SU-DHL-6 (cell line): Measurements from ENCODE around the gene NEAT1.

Experiments used
- H2AFZ ChIP-seq: fragments of 200-600 bp; sonication (generic); 2 replicates; pipeline ENCODE4 v1.6.1; 2014; ENCODE audit warnings: low read depth, mild to moderate bottlenecking, moderate library complexity, mixed read lengths, antibody characterized with exemption, low read length; ENCODE audit not compliant: severe bottlenecking
- H3F3A ChIP-seq: fragments of 200-600 bp; shearing (Covaris generic); 2 replicates; pipeline ENCODE4 v1.6.0; 2016; ENCODE audit warnings: antibody characterized with exemption, mild to moderate bottlenecking; ENCODE audit not compliant: insufficient read depth
- H3K27ac ChIP-seq: fragments of 200-600 bp; sonication (generic); 2 replicates; pipeline ENCODE4 v1.5.1; 2016; ENCODE audit warnings: low read depth, mild to moderate bottlenecking, low read length, moderate library complexity, mixed read lengths
- H3K27me3 ChIP-seq: fragments of 200-600 bp; sonication (generic), shearing (Covaris generic); 2 replicates; pipeline ENCODE4 v1.6.0; 2014; ENCODE audit warnings: mild to moderate bottlenecking, low read length
- H3K36me3 ChIP-seq: fragments of 200-600 bp; sonication (generic); 2 replicates; pipeline ENCODE4 v1.6.1; 2014; ENCODE audit warnings: mild to moderate bottlenecking, low read length, mixed read lengths
- H3K4me2 ChIP-seq: fragments of 300-600, 200-600 bp; shearing (Covaris generic), sonication (generic); 2 replicates; pipeline ENCODE4 v1.6.0; 2014; ENCODE audit warnings: low read length, low read depth, mild to moderate bottlenecking; ENCODE audit not compliant: poor library complexity, severe bottlenecking
- H3K4me3 ChIP-seq: fragments of 200-600 bp; sonication (generic); 2 replicates; pipeline ENCODE4 v1.5.1; 2014; ENCODE audit warnings: antibody characterized with exemption, low read length, mild to moderate bottlenecking, mixed read lengths; ENCODE audit not compliant: insufficient read depth, poor library complexity, severe bottlenecking
- H3K79me2 ChIP-seq: fragments of 200-600 bp; sonication (generic); 2 replicates; pipeline ENCODE4 v1.6.1; 2014; ENCODE audit warnings: mild to moderate bottlenecking, low read length, moderate library complexity; ENCODE audit not compliant: insufficient read depth
- H3K9ac ChIP-seq: fragments of 200-600 bp; sonication (generic); 2 replicates; pipeline ENCODE4 v1.7.0; 2014; ENCODE audit warnings: mild to moderate bottlenecking, low read length
- H3K9me2 ChIP-seq: fragments of 200-600 bp; sonication (generic); replicated peaks from 2 replicates; pipeline ENCODE4 v1.6.1; 2014; ENCODE audit warnings: low read length; ENCODE audit not compliant: insufficient read depth
- H3K9me3 ChIP-seq: fragments of 200-600 bp; sonication (generic); 2 replicates; pipeline ENCODE4 v1.6.1; 2014; ENCODE audit warnings: low read length, mixed read lengths; ENCODE audit not compliant: insufficient read depth
- H4K20me1 ChIP-seq: fragments of 200-600 bp; sonication (generic); 2 replicates; pipeline ENCODE4 v1.6.1; 2014; ENCODE audit warnings: low read depth, mild to moderate bottlenecking, antibody characterized with exemption, low read length, moderate library complexity, mixed read lengths
- EZH2phosphoT487 ChIP-seq: fragments of 200-600 bp; sonication (generic), shearing (Covaris generic); conservative IDR thresholded peaks from 2 replicates; pipeline ENCODE4 v1.6.1; 2018; ENCODE audit warnings: mild to moderate bottlenecking, antibody characterized with exemption, low read length, moderate library complexity, mixed read lengths
- TF ChIP-seq, protein P1 (sequence below): fragments of 200-600 bp; sonication (generic); IDR thresholded peaks from one replicate; pipeline ENCODE4 v1.5.1; 2017; ENCODE audit warnings: antibody characterized with exemption, mild to moderate bottlenecking, low read length, moderate library complexity; ENCODE audit not compliant: insufficient read depth, poor library complexity, severe bottlenecking

The NEAT1 gene

DNA sequence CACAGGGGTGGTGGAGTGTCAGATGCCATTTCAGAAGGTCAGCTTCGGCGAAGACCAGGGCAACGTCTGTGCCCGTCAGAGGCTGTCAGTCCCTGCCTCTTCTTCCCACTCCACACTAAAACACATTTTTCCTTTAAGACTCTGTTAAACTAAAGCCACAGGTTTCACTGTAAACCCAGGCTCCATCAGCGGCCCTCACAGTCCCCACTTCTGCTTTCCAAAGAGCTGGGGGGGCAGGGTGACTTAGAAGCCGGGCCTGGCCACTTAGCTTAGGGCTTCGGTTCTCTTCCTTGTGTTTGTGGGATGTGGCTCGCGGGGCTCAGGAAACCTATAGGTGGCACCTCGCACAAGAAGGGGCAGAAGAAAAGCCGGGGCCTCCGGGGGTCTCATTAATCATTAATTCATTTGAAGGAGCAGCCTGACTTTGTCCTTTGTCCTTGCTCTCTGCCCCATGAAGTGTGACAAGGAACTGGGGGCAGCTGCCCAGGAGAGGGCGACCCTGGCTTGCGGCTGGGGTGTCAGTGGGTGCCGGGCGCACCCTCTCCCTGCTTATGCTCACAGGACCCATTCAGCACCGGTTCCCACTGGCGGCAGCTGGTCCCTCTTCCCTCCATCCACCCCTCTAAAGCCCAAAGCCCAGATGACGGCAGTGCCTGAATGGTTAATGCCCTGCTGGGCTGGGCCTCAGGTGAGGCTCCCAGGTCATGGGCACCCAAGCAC, 44.2 kb upstream of the NEAT1 start:
- no peak overlapping the region for H3K9ac ChIP-seq
- H3K27me3 ChIP-seq = no peaks in the 10 kb centered on the region
- no peak overlapping the region for H3K4me3 ChIP-seq
- no peak overlapping the region for H3K4me2 ChIP-seq
- H3K9me3 ChIP-seq = no peaks in the 10 kb centered on the region
- no peaks in the 10 kb centered on the region for H4K20me1 ChIP-seq
- no peak overlapping the region for H3K27ac ChIP-seq
- no peak for TF ChIP-seq EZH2phosphoT487
- TF ChIP-seq, protein P1, sequence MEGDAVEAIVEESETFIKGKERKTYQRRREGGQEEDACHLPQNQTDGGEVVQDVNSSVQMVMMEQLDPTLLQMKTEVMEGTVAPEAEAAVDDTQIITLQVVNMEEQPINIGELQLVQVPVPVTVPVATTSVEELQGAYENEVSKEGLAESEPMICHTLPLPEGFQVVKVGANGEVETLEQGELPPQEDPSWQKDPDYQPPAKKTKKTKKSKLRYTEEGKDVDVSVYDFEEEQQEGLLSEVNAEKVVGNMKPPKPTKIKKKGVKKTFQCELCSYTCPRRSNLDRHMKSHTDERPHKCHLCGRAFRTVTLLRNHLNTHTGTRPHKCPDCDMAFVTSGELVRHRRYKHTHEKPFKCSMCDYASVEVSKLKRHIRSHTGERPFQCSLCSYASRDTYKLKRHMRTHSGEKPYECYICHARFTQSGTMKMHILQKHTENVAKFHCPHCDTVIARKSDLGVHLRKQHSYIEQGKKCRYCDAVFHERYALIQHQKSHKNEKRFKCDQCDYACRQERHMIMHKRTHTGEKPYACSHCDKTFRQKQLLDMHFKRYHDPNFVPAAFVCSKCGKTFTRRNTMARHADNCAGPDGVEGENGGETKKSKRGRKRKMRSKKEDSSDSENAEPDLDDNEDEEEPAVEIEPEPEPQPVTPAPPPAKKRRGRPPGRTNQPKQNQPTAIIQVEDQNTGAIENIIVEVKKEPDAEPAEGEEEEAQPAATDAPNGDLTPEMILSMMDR = no peak
- H3K9me2 ChIP-seq = no peaks in the 10 kb centered on the region
- no peaks in the 10 kb centered on the region for H3K79me2 ChIP-seq
- no peak overlapping the region for H2AFZ ChIP-seq
- no peaks in the 10 kb centered on the region for H3K36me3 ChIP-seq
- no peaks in the 10 kb centered on the region for H3F3A ChIP-seq

DNA sequence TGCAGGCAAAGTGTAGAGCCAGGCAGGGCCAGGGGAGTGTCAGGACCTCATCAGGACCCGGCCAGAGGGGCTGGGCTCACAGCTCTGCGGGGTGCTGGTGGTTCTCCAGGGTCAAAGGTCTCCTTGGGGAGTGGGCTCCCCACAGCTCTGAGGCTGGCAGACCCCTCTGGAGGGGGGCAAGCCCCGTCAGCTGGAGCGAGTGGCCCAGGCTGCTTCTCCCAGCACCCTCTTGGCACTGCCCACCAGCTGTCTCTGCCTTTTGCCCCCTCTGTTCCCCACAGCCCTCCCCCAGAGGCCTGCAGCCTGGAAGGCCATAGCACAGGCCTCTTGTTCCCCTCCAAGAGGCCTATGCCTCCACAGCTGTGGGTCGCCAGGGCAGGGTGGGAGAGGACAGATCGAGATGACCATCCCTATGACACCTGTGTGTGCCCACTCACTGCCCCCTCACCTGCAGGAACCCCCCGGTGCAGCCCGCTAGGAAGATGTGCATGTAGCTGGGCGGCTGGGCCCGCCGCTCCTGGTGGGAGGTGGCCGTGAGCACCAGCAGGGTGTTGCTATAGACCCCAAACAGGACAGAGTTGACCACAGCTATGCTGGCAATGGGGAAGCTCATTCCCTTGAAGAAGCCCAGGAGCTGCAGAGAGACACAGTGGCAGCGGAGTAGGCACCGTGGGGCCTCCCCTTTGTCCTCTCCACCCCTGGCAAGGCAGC, 43.5 kb upstream of the NEAT1 start:
- TF ChIP-seq, protein P1 = no peak
- no peak for TF ChIP-seq EZH2phosphoT487
- no peaks in the 10 kb centered on the region for H3F3A ChIP-seq
- H3K27me3 ChIP-seq = no peaks in the 10 kb centered on the region
- H3K4me3 ChIP-seq = no peak overlapping the region
- no peak overlapping the region for H3K9ac ChIP-seq
- H3K79me2 ChIP-seq = no peaks in the 10 kb centered on the region
- no peak overlapping the region for H3K27ac ChIP-seq
- no peaks in the 10 kb centered on the region for H3K9me3 ChIP-seq
- no peaks in the 10 kb centered on the region for H4K20me1 ChIP-seq
- H3K36me3 ChIP-seq = no peaks in the 10 kb centered on the region
- H3K9me2 ChIP-seq = no peaks in the 10 kb centered on the region
- no peak overlapping the region for H2AFZ ChIP-seq
- no peak overlapping the region for H3K4me2 ChIP-seq

DNA sequence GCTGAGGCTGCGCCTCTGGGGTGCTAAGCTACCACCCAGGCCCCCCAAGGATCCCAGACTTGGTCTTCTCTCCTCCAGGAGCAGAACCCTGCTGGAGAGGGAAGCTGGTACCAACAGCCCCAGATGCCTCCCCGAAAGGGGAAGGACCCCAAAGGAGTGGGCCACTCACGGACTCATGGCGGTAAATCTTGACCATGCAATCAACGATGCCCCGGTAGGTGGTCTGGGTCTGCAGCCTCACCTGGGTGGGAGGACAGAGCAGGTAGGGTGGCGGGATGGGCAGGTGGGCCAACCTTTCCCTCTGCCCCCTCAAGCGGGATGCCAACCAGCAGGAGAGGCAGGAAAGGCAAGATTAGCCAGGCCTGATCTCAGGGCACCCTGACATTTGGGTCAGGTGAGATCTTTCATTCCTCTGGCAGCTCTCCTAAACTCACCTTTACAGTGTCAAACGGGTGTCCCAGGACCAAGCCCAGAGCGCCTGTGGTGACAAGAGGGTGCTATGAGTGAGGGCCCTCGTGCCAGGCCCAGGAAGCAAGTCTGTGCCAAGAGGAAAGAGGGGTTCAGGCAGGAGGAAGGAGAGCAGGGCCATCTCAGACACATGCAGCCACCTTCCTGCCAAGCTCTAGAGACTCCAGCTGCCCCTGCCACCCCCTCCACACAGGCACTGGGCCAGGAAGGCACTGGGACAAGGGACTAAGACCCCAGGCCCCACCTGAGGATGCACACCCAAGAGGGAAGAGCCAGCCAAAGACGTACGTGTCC, 42.7 kb upstream of the NEAT1 start:
- H3K4me2 ChIP-seq = no peak overlapping the region
- H3K9me2 ChIP-seq = no peaks in the 10 kb centered on the region
- no peak overlapping the region for H3K9ac ChIP-seq
- TF ChIP-seq, protein P1 = no peak
- no peaks in the 10 kb centered on the region for H3K79me2 ChIP-seq
- H3K27ac ChIP-seq = no peak overlapping the region
- H2AFZ ChIP-seq = no peak overlapping the region
- 0 out of 2 replicates have a peak, but pooled peaks cover 5% of the 10 kb centered on the region for H3F3A ChIP-seq
- H3K9me3 ChIP-seq = no peaks in the 10 kb centered on the region
- no peaks in the 10 kb centered on the region for H4K20me1 ChIP-seq
- H3K36me3 ChIP-seq = no peaks in the 10 kb centered on the region
- H3K4me3 ChIP-seq = no peak overlapping the region
- no peaks in the 10 kb centered on the region for H3K27me3 ChIP-seq
